Fibroblast of pulmonary artery (primary cell): Measurements from ENCODE around the gene STK11IP.

Experiments
- DNase-seq: peaks from one replicate; pipeline ENCODE4 v3.0.0-alpha.2; 2010; ENCODE audit warnings: low read depth
- H3K4me3 ChIP-seq: replicated peaks from 2 replicates; pipeline ENCODE4 v1.5.1; 2011; ENCODE audit warnings: low read depth, mild to moderate bottlenecking, control low read depth, low read length, moderate library complexity
- TF ChIP-seq, protein P1 (sequence below): IDR thresholded peaks from 2 replicates; pipeline ENCODE4 v1.5.1; 2011; ENCODE audit warnings: mild to moderate bottlenecking, control low read depth, low read length, inconsistent platforms; ENCODE audit errors: missing control alignments

Gene STK11IP

DNA sequence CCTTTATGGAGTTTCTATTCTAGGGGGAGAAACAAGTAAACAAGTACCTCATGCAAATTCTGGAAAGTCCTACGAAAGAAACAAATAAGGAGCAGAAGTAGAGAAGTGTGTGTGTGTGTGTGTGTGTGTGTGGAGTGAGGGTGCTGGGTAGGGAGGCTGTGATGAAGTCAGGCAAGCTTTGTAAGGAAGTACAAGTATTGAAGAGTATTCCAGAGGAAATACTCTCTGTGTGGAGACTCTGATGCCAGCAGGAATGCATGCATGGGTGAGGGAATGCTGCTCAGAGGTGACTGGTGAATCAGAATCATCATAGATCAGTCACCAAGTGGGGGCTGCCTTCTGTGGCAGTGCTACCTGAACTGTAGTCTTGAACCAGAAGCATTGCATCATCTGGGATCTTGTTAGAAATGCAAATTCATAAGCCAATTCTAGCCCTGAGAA lies 64.3 kb downstream of the STK11IP start:
- DNase-seq = peak; percentile 61
- TF ChIP-seq, protein P1, sequence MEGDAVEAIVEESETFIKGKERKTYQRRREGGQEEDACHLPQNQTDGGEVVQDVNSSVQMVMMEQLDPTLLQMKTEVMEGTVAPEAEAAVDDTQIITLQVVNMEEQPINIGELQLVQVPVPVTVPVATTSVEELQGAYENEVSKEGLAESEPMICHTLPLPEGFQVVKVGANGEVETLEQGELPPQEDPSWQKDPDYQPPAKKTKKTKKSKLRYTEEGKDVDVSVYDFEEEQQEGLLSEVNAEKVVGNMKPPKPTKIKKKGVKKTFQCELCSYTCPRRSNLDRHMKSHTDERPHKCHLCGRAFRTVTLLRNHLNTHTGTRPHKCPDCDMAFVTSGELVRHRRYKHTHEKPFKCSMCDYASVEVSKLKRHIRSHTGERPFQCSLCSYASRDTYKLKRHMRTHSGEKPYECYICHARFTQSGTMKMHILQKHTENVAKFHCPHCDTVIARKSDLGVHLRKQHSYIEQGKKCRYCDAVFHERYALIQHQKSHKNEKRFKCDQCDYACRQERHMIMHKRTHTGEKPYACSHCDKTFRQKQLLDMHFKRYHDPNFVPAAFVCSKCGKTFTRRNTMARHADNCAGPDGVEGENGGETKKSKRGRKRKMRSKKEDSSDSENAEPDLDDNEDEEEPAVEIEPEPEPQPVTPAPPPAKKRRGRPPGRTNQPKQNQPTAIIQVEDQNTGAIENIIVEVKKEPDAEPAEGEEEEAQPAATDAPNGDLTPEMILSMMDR = no peak
- H3K4me3 ChIP-seq = no peak overlapping the region

GRCh38 chr2:219662566-219662965 lies 64.9 kb downstream of the STK11IP start:
- peak; percentile 8 for DNase-seq
- TF ChIP-seq, protein P1 = no peak
- H3K4me3 ChIP-seq = no peak overlapping the region

DNA sequence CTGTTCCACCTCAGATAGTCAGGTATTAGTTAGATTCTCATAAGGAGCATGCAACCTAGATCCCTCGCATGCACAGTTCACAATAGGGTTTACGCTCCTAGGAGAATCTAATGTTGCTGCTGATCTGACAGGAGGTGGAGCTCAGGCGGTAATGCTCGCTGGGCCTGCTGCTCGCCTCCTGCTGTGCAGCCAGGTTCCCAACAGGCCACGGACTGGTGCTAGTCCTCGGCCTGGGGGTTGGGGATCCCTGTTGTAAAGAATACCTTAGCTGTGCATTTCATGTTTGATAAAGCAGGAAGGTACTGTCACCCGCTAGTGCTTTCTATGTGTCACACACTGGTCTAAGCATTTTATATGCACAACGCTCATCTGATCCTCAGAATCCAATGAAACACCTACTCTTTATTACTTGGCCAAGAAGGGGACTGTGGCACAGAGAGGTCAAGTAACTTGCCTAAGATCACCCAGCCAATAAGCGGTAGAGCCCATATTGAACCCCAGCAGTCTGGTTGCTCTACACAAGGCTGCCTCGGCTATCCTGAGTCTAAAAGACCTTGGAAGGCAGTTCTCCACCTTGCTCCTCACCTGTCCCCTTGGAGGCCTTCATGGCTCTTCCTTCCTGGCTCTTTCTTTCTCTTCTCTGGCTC lies 65.6 kb downstream of the STK11IP start:
- no peak for DNase-seq

DNA sequence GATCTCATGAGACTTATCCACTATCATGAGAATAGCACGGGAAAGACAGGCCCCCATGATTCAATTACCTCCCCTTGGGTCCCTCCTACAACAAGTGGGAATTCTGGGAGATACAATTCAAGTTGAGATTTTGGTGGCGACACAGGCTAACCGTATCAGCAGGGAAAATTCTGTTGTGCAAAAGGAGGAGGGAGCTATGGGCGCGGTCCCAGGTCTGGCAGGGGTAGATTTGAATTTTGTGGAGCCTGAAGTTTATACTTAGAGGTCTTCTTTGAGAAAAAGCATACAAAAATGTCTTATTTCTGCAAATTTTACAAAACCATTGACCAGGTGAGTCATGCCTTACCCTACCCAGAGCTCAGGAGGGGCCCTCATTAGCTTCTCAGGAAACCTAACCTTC lies 66.4 kb downstream of the STK11IP start:
- no peak overlapping the region for H3K4me3 ChIP-seq
- DNase-seq = no peak
- TF ChIP-seq, protein P1 = no peak

More for the DNA sequence above, 65.6 kb downstream of the STK11IP start:
- TF ChIP-seq, protein P1 = no peak
- no peak overlapping the region for H3K4me3 ChIP-seq

DNA sequence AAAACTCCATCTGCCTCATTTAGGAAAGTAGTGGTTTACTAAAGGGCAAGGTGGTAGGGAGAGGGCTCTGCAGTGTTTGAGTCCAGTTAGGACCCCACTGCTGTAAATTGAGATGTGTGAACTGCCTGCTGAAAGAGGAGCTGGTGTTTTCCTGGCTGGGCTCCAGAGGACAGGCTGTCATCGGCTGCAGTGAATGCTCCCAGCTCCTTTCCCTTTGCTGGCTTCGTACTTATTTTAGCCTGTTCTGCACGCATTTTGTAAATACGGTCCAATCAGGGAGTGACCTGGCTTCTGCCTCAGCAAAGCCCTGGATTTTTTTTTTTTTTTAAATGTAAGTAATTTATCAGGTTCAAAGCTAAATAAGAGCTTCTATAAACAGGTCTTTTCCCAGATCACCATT lies 67.3 kb downstream of the STK11IP start:
- no peak overlapping the region for H3K4me3 ChIP-seq
- peak; percentile 78 for DNase-seq
- TF ChIP-seq, protein P1 = no peak

GRCh38 chr2:219665926-219666325 lies 68.3 kb downstream of the STK11IP start:
- TF ChIP-seq, protein P1 = no peak
- DNase-seq = no peak
- no peak overlapping the region for H3K4me3 ChIP-seq
